Inflammatory macrophage (primary cell): ENCODE results near the gene ABHD6.
"Not testable (repeated sequence)": the region's sequence is repeated elsewhere in the genome, so short reads cannot be mapped to it uniquely, and the experiment has no call there.

Source experiments
- DNase-seq, 2 donors: peaks; one replicate each; pipeline ENCODE4 v3.0.0-alpha.2; 2020 to 2022

The ABHD6 gene

DNA sequence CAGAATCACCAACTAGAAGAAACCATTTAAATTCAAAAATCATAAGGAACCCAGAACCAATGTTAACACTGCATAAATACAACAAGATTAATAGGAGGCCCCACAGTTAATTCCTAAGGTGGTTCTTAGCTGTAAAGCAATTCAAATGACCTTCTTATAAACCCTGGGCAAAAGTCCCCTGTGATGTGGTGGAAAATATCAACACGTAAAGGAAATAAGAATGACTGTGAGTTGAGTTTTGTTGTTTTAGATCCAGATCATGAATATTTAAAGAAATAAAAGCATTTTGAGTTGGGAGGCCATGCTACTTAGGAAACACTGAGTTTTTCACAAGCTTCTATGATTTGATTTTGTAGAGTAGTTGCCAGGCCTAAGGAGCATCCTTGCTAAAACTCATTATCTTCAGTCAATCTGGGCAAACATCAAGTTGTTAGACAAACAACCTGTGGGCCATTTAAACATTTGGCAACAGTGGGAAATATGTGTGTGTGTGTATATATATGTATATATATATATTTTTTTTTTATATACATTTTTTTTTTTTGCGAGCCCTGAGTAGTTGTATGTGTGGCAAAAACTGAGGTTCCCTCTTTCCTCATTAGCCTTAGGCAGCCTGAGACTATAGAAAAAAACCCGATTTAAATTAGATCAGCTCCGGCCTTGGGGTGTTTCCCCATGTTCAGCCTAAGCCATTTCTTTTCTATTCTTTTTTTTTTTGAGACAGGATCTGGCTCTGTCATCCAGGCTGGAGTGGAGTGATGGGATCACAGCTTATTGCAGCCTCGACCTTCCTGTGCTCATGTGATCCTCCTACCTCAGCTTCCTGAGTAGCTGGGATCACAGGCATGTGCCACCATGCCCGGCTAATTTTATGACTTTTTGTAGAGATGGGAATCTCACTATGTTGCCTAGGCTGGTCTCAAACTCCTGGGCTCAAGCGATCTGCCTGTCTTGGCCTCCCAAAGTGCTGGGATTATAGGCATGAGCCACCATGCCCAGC, 87.1 kb downstream of the ABHD6 start:
- DNase-seq, result no peak

DNA sequence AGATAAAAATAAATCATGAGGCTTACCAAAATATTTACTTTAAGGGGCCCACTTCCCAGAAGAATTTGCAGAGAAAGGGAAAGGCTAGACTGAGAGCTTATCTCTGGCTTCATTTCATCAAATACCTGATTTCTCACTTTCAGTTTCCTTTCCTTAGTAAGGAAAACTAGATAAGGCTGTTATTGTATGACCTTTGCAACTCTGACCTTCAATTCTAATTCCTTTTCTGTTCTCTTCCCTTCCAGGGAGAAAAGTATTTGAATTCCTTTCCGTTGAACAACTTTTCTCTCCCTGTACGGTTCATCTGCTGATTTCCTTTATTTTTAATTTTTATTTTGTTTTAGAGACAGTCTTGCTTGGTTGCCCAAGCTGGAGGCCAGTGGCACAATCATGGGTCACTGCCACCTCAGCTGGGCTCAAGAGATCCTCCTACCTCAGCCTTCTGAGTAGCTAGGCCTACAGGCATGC, 88.0 kb downstream of the ABHD6 start:
- no peak for DNase-seq

DNA sequence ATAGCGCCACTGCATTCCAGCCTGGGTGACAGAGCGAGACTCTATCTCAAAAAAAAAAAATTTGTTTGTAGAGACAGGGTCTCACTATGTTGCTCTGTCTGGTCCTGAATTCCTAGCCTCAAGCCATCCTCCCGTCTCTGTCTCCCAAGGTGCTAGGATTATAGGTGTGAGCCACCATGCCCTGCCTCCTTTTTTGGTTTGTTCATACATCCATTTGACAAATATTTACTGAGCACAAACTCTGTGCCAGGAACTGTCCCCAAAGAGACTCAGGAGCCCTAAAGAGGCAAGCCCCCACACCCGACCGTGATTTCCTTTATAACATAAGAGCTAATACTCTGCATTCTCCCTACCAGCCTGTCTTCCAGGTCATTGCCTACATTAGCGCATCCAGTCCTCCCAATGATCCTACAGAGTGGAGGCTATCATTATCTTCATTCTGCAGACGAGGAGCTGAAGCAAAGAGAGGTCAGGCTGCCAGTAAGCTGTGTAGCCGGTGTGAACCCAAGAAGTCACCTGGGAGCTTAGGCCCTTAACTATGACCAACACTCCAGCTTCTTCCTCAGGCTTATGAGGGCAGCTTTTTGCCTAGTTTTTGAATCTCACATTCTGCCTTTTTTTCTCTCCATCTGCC, 88.8 kb downstream of the ABHD6 start:
- no peak for DNase-seq

DNA sequence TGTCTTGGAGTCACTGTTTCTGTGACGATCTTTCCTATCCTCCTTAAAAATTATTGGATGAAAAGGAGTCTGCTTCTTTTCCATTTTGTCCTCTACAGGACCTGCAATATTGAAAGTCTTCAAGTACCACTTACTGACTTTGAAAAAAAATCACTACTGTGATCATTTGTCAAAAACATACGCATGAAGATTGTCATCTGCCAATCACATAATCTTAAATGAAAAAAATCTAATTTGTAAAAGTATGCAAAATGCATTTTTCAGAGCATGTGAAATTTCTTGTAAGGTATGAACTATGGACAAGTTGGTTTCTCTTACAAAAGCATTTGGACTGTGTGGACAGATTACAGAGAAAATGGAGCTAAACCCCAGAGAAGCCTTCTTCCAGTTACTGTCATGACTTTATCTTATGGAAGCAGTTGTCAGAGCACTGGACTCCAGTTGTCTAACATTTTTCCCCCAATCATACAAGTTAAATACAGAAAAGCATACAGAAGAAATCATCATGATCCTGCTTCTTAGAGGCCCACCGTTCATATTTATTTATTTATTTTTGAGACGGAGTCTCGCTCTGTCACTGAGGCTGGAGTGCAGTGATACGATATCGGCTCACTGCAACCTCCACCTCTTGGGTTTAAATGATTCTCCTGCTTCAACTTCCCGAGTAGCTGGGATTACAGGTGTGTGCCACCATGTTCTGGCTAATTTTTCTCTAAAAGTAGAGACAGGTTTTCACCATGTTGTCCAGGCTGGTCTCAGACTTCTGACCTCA, 91.7 kb downstream of the ABHD6 start:
- DNase-seq, result no peak

DNA sequence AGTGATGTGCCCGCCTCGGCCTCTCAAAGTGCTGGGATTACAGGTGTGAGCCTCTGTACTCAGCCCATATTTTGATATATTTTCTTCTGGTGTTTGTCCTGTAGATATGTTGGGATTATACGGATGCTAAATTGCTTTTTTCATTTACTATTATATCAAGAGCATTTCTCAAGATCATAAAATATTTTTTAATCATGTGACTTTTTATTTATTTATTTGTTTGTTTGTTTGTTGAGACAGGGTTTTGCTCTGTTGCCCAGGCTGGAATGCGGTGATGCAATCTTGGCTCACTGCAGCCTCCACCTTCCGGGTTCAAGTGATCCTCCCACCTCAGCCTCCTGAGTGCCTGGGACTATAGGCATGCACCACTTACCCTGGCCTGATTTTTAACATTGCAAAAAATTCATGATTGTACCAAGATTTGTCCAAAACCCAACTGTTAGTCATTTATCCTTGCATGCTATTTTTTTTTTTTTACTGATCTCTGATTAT, 92.4 kb downstream of the ABHD6 start:
- DNase-seq, result no peak

DNA sequence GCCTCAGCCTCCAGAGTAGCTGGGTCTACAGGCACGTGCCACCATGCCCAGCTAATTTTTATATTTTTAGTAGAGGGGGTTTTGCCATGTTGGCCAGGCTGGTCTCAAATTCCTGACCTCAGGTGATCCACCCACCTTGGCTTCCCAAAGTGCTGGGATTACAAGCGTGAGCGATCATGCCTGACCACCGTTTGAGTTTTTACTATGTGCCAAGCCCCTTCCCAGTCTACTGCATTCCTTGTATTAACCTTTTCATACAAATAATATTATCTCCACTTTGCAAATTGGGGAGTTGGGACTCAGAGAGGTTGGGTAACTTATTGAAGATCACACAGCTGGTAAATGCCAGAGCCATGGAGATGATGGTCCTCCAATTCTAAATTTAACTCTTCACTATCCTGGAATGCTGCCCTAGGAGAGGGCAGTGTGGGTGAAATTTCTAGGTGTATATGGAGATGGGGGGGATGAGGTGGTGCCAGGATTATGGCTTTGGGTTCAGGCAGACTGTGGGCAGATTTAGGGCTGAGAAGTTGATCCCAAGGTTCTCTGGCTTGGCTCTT, 94.1 kb downstream of the ABHD6 start:
- no peak for DNase-seq

DNA sequence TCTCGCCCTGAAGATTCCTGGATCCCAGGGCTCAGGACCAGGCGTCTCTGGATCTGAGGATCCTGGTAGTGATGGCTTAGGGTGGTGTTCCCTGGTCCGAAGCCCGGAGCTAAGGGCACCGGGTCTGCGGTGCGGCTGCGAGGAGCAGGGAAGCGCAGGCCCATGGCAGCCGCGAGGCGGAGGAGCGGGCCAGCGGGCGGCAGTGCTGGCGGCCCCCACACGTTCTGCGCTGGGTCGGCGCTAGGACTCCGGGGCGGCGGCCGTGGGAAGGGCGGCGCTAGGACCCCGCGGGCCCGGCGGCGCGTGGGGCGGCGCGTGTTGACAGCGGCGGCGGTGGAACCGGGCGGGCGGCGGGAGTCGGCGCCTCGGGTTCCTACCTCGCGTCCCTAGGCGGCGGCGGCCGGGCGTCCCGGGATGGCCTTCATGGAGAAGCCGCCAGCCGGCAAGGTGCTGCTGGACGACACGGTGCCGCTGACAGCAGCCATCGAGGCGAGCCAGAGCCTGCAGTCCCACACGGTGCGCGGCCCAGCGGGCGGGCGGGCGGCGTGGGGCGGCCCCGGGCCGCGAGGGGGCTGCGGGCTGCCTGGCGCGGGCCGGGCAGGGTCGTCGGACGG, 95.1 kb downstream of the ABHD6 start, which contains the start of gene PXK:
TSS of gene PXK (plus strand) at position 318 of the 614 bp plus-strand sequence. CDS start at position 415, 97 bp downstream.
- DNase-seq, result peak; percentile 77 to 83

DNA sequence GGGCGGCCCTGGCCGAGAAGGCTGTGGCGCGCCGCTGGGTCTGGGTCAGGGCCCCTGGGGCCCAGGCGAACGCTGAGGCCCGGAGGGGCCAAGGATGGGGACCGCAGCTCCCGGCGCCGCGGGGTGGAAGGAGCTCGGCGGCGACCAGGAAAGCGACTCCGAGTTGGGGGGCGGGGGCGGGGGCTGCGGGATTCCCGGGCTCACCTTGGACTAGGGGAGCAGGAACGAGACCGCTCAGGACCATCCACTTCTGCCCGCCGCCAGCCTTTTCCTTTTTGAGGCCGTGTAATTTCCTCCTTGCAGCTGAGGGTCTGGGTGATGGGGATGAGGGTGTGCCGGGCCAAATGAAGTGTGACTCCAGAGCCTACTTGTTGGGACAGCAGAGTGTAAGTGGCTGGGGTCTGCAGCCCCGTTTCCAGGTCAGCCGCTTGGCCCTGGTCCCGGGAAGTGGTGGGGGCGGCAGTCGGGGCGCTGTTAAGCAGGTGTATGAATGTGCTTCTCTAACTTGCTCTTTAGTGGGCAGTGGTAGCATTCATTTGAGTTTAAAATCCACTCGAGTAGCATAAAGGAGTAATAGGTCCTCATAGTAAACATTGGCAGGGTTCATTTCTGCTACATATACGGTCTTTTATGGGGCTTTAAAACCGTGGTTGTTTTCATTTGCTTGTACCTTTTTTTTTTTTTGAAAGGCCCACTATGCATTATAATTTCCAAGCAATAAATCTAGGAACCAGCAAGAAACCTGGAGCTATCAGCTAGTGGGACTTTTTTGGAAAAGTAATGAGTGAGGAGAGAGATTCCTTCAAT, 95.8 kb downstream of the ABHD6 start:
- no peak for DNase-seq

DNA sequence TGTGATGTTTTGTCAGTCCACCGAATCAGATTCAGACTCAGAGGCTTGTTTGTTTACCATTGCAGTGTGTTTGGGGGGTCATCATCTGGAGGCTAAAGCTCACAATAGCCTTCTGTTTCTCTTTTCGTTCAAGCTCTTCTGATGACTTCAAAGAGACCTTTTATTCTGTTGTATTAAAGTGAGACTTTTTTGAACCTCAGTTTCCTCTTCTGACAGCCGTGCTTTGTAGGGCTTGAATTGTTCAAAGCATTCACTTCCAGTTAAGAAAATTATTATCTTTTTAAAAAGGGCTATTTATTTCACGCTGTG, 96.4 kb downstream of the ABHD6 start:
- no peak for DNase-seq

DNA sequence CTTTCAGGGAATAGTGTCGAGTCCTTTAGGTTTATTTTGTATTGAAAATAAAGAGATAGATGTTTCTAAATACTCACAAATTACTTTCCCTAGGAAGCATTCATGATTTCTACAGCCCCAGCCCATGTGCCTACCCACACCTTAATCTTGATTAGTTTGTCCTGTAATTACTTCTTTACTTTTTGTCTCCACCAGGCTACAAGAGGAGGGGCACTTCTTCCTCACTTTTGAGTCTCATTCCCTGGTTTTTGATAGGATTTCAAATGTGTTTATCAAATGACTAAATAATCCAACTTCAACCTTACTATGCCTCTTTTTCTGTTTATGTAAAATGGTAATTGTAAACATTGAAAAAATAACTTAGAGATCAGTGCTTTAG, 96.9 kb downstream of the ABHD6 start:
- DNase-seq, result no peak

DNA sequence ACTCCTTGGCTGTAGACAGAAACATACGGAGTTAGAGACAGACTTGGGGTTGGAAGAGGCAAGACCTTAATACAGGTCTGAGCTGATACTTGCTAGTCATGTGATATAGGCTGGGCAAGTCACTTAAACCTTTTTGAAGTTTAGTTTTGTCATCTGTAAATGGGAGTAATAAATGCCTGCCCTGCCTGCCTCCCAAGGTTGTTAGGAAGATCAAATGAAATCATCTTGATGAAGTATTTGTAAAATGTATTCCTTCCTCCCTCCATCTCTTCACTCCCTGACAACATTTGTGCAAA, 98.0 kb downstream of the ABHD6 start:
- DNase-seq, result no peak

DNA sequence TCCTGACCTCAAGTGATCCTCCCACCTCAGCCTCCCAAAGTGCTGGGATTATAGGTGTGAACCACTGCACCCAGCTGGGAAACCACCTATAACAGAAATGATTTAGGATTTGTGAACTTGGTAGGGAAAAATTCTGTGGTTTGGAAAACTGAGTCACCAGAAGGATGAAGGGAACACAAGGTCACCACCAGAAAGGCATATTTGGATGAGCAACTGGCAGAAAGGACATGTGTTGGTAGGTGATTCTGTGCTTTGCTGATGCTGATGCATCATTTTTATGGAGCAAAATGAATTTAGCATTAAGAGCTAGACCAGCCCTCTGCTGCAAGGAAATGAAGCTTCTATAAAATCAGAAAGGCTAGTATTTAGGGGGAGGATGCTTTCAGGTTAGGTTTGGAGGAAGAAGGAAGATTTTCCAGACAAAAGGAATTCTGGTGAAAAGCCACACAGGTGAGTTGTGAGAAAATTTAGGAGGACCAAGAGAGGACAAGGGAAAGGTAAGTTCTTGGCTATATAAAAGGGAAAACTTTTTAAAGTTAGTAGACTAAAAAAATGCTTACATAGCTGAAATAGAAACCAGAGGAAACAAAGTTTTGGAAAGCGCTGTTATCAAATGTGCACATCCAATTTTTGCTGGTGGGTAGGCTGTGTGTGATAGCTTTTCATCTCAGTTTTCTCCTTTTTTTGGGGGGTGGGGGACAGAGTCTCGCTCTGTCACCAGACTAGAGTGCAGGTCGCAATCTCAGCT, 98.7 kb downstream of the ABHD6 start:
- DNase-seq, result no peak

DNA sequence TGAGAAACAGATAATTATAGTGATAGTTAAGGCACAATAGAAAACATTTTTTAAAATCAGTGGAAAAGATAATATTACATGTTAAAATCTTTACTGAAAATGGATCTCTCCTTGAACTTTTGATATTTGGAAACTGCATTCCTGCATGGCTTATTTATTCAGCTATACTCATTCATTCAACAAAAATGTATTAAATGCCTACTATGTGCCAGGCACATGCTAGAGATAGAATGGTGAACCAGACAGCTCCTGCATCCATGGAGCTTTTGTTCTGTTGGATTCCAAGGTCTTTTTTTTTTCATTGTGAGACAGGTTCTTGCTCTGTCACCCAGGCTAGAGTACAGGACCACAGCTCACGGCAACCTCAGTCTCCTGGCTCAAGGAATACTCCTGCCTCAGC, 99.6 kb downstream of the ABHD6 start:
- DNase-seq, result no peak

DNA sequence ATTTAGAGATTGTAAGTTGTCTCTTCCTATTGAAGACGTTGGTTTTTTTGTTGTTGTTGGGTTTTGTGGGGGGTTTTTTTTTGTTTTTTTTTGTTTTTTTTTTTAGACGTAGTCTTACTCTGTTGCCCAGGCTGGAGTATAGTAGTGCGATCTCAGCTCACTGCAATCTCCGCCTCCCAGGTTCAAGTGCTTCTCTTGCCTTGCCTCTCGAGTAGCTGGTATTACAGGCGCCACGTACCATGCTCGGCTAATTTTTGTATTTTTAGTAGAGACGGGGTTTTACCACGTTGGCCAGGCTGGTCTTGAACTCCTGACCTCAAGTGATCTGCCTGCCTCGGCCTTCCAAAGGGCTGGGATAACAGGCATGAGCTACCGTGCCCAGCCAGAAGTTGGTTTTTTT, 101.6 kb downstream of the ABHD6 start:
- DNase-seq, result not testable (repeated sequence)

DNA sequence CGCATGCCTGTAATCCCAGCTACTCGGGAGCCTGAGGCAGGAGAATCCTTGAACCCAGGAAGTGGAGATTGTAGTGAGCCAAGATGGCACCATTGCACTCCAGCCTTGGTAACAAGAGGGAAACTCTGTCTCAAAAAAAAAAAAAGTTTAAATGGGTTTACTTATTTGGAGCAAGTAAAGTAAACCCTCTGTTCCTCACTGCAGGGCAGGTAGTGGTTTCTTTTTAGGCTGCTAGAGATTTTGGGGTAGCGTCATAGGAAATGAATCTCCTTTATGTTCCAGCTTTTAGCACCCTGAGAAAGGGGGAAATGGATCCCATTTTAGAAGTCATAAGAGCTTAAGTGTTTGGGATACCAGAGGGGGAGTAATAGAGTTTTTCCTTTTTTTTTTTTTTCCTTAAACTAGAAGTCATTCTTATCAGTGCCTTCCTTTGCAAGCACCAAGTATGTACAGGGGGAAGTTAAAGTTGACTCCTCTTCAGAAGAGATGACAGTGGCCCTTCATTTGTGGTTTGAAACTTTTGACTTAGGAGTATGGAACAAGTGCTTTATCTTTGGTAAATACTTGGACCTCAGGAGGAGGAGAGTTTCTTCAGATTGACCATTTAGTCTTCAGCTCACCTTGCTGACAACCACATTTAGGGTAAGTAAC, 103.1 kb downstream of the ABHD6 start:
- no peak for DNase-seq

DNA sequence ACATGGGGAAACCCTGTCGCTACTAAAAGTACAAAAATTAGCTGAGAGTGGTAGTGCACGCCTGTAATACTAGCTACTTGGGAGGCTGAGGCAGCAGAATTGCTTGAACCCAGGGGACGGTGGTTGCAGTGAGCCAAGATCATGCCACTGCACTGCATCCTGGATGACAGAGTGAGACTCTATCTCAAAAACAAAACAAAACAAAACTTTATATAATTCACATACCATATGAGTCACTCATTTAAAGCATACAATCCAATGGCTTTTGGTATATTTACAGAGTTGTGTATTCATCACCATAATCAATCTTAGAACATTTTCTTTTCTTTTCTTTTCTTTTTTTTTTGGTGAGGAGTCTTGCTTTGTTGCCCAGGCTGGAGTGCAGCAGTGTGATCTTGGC, 103.8 kb downstream of the ABHD6 start:
- DNase-seq, result no peak

DNA sequence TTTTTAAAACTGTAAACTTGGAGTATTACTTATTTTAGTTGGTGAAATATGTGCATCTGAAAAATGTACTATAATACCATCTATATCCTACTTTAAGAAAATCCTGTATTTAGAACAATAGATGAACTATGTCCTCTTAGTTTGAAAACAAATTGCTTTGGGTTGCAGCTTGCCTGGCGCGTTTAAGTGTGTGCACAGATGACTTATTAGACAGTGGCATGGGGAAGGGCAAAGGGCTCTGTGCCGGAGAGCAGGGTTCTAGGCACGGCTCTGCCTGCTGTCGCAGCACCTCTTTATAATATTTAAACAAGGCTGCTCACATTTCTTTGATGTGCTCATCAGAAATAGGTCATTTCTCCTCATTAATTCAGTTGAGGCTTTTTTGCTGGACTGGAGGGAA, 105.1 kb downstream of the ABHD6 start:
- DNase-seq, result no peak
